GM12873 (cell line): Measurements from ENCODE around the gene ADD2.

Experiments used
- TF ChIP-seq, protein P1 (sequence below): IDR thresholded peaks from 2 replicates; pipeline ENCODE4 v1.5.1; 2012; ENCODE audit warnings: low read depth, mild to moderate bottlenecking, moderate library complexity, low read length, control low read depth; ENCODE audit not compliant: insufficient read depth; ENCODE audit errors: missing control alignments

The ADD2 gene

DNA sequence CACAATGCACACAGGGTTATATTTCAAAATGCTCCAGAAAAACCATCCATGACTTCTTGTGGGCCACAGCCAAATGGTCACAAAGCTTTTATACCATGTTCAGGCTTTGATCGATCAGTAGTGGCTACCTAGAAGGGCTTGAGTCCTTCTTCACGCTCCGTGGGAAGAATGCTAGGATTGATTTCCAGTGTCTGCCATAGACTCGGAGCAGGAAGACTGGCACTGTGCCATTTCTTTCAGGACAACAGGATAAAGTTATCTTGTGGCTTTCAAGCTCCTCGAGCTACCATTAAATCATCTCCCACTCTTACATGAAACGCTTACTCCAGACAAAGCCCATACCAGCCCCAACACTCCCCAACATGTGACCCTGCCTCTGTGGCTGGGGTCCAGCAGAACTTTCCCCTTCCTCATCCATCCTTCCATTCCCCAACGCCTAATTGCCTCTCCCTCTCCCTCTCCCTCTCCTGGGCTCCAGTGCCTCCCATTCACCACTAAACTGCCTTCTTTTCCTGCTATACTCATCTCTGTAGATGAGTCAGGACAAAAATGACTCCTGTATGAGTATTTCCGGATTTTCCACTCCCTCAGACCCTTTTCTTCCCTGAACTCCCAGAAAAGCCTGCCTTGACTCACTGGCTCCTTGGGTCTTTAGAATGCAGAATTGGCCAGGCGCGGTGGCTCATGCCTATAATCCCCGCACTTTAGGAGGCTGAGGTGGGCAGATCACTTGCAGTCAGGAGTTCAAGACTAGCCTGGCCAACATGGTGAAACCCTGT, 40.9 kb downstream of the ADD2 start:
- TF ChIP-seq, protein P1, sequence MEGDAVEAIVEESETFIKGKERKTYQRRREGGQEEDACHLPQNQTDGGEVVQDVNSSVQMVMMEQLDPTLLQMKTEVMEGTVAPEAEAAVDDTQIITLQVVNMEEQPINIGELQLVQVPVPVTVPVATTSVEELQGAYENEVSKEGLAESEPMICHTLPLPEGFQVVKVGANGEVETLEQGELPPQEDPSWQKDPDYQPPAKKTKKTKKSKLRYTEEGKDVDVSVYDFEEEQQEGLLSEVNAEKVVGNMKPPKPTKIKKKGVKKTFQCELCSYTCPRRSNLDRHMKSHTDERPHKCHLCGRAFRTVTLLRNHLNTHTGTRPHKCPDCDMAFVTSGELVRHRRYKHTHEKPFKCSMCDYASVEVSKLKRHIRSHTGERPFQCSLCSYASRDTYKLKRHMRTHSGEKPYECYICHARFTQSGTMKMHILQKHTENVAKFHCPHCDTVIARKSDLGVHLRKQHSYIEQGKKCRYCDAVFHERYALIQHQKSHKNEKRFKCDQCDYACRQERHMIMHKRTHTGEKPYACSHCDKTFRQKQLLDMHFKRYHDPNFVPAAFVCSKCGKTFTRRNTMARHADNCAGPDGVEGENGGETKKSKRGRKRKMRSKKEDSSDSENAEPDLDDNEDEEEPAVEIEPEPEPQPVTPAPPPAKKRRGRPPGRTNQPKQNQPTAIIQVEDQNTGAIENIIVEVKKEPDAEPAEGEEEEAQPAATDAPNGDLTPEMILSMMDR: no peak

DNA sequence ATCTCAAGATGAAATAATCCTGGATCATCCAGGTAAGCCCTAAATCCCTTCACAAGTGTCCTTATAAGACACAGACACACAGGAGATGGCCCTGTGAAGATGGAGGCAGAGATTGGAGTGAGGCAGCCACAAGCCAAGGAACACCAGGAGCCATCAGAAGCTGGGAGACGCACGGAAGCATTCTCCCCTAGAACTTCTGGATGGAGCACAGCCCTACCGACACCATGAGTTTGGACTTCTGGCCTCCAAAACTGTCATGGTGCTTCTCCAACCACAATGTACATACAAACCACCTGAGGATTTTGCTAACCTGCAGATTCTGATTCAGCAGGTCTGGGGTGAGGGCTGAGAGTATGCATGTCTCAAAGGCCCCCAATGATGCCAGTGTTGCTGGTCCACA, 42.5 kb downstream of the ADD2 start:
- TF ChIP-seq, protein P1: no peak

DNA sequence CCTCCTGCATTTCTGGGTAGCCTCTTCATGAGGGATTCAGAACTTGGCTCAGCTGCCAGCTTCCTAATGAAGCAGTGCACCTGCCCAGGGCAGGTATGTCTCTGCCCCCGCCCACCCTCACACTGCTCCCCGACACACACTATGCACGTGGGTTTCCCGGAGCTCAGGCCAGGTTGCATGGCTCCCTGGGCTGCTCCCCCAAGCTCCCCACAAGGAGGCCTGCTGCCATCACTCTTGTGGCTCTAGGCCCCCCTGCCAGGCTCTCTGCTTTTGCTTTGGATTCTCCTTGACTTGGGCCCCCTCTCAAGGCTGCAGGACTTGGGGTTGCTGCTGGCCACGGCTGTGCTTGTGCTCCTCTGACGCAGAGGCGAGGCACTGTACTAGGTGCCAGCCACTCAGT, 43.6 kb downstream of the ADD2 start:
- TF ChIP-seq, protein P1: no peak

GRCh38 chr2:70723286-70723885, 44.6 kb downstream of the ADD2 start:
- TF ChIP-seq, protein P1: no peak

GRCh38 chr2:70720124-70720523, 47.9 kb downstream of the ADD2 start:
- TF ChIP-seq, protein P1: no peak

GRCh38 chr2:70719231-70719630, 48.8 kb downstream of the ADD2 start:
- TF ChIP-seq, protein P1: no peak

DNA sequence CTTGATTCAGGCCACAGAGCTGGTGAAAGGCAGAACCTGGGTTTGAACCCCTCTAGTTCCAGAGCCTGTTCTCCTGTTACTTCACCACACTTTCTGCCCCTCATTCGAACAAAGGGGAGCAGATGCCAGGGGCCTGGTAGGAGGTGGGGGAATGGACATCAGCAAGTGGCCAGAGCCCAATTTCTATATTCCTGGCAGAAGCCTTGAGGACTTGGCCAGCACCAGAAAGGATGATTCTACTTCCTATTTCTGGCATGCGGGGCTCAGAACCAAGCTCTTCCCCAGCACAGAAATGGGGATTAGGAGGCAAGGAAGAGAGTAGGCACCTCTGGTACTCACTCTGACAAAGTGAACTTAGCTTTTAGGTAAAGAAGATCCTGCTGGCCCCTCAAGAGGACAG, 49.3 kb downstream of the ADD2 start:
- TF ChIP-seq, protein P1: no peak
